GM12878 (cell line): ENCODE data around the gene ABL1. TPM values are rescaled to one million over a fixed set of nuclear protein-coding genes. Genes with fewer than 3 reads are reported as not detected.

ENCODE experiments used
- ATAC-seq: fragments of 200-7000 bp; cut with Tn5 transposase; 3 replicates; pipeline ENCODE4 v1.9.1; 2020; ENCODE audit warnings: mild to moderate bottlenecking, moderate library complexity
- BruUV-seq: library from RNA; stranded (reverse); fragments of 400-500 nt; replicated peaks from 2 replicates; lab custom pipeline; 2021; lab: Mats Ljungman, UMichigan
- CTCF ChIA-PET: fragments of 300-600 bp; sonication (Branson Sonifier 250); formaldehyde crosslinking; extraction: SDS; loops from one replicate; lab custom pipeline; 2021; ENCODE audit warnings: inconsistent platforms; lab: Yijun Ruan, JAX
- POLR2A ChIA-PET: fragments of 350-600 bp; formaldehyde crosslinking; extraction: SDS; loops from one replicate; lab custom pipeline; 2021; ENCODE audit warnings: inconsistent platforms; lab: Charles Lee
- RAD21 ChIA-PET: fragments of 300-600 bp; sonication (Branson Sonifier 250); formaldehyde crosslinking; loops from one replicate; lab custom pipeline; 2023; ENCODE audit warnings: antibody characterized with exemption; ENCODE audit not compliant: unreplicated experiment; lab: Charles Lee
- SMC1A ChIA-PET: fragments of 300-600 bp; sonication (Branson Sonifier 250); formaldehyde crosslinking; loops from one replicate; lab custom pipeline; 2023; ENCODE audit not compliant: unreplicated experiment, uncharacterized antibody; lab: Charles Lee
- DNase-seq: peaks from one replicate; pipeline ENCODE4 v3.0.0-alpha.2; 2011; ENCODE audit warnings: low read depth, low spot score
- FAIRE-seq: peaks from 3 replicates; lab custom pipeline; 2011; peaks lifted over from hg19 to GRCh38; lab: Jason Lieb, UNC
- H2AFZ ChIP-seq: 2 replicates; pipeline ENCODE4 v1.6.0; 2011; ENCODE audit warnings: low read depth, low read length, control low read depth; ENCODE audit not compliant: control insufficient read depth
- H3K27ac ChIP-seq: 2 replicates; pipeline ENCODE4 v1.5.1; 2011; ENCODE audit warnings: control low read depth; ENCODE audit not compliant: control insufficient read depth, insufficient read depth
- H3K27me3 ChIP-seq, 2 experiments: replicated peaks in 1 of 2; 2 replicates each; pipeline versions ENCODE4 v1.6.0 to v1.6.1; 2011; ENCODE audit warnings: low read length in 1 of 2; ENCODE audit not compliant: control insufficient read depth in 2 of 2, insufficient read depth in 2 of 2
- H3K36me3 ChIP-seq, 2 experiments: 2 replicates each; pipeline ENCODE4 v1.5.1; 2011; ENCODE audit warnings: low read length in 1 of 2; ENCODE audit not compliant: control insufficient read depth in 2 of 2, insufficient read depth in 2 of 2
- H3K4me1 ChIP-seq: 2 replicates; pipeline ENCODE4 v1.6.1; 2011; ENCODE audit warnings: mild to moderate bottlenecking, low read length, moderate library complexity, mixed read lengths; ENCODE audit not compliant: control insufficient read depth, insufficient read depth
- H3K4me2 ChIP-seq: 2 replicates; pipeline ENCODE4 v1.6.0; 2011; ENCODE audit warnings: control low read depth; ENCODE audit not compliant: control insufficient read depth, insufficient read depth
- H3K4me3 ChIP-seq: fragments of 200-600 bp; sonication (generic); 2 replicates; pipeline ENCODE4 v1.5.1; 2016
- H3K79me2 ChIP-seq: 2 replicates; pipeline ENCODE4 v1.6.0; 2011; ENCODE audit warnings: low read length; ENCODE audit not compliant: control insufficient read depth, insufficient read depth
- H3K9ac ChIP-seq: 2 replicates; pipeline ENCODE4 v1.8.0; 2011; ENCODE audit warnings: low read length, control low read depth, mixed read lengths; ENCODE audit not compliant: control insufficient read depth, insufficient read depth
- H3K9me3 ChIP-seq: replicated peaks from 3 replicates; pipeline ENCODE4 v1.5.1; 2011; ENCODE audit warnings: mild to moderate bottlenecking, low read length; ENCODE audit not compliant: control insufficient read depth, insufficient read depth
- H4K20me1 ChIP-seq: 2 replicates; pipeline ENCODE4 v1.6.0; 2011; ENCODE audit not compliant: control insufficient read depth, insufficient read depth
- BRCA1 ChIP-seq: IDR thresholded peaks from 2 replicates; pipeline ENCODE4 v1.6.1; 2011; ENCODE audit warnings: low read depth, low read length, improper control_type of control experiment
- CHD2 ChIP-seq: IDR thresholded peaks from 2 replicates; pipeline ENCODE4 v1.6.1; 2011; ENCODE audit warnings: low read depth, low read length, improper control_type of control experiment, borderline replicate concordance
- EP300 ChIP-seq, 2 experiments: fragments of 150-350 bp in 1 of 2; IDR thresholded peaks; 2 replicates each; pipeline ENCODE4 v1.6.1; 2011 to 2012; ENCODE audit warnings: low read depth in 2 of 2, low read length in 2 of 2, borderline replicate concordance in 1 of 2, improper control_type of control experiment in 1 of 2, inconsistent platforms in 1 of 2; ENCODE audit not compliant: control insufficient read depth in 1 of 2
- MLLT1 ChIP-seq: fragments of 450-650 bp; IDR thresholded peaks from 2 replicates; pipeline ENCODE4 v1.6.1; 2016; ENCODE audit warnings: mild to moderate bottlenecking
- MTA3 ChIP-seq: IDR thresholded peaks from 2 replicates; pipeline ENCODE4 v1.6.1; 2012; ENCODE audit warnings: low read length, inconsistent platforms, borderline replicate concordance
- MXI1 ChIP-seq: fragments of 150-350 bp; IDR thresholded peaks from 2 replicates; pipeline ENCODE4 v1.6.1; 2011; ENCODE audit warnings: low read depth, mild to moderate bottlenecking, inconsistent platforms, low read length, improper control_type of control experiment
- NBN ChIP-seq: fragments of 450-650 bp; IDR thresholded peaks from 2 replicates; pipeline ENCODE4 v1.6.1; 2016
- NKRF ChIP-seq: fragments of 450-650 bp; conservative IDR thresholded peaks from 2 replicates; pipeline ENCODE4 v1.6.1; 2017; ENCODE audit warnings: mild to moderate bottlenecking, moderate library complexity
- NR2C1 ChIP-seq: fragments of 450-650 bp; IDR thresholded peaks from 2 replicates; pipeline ENCODE4 v1.6.1; 2017; ENCODE audit warnings: antibody characterized with exemption, mild to moderate bottlenecking, moderate library complexity
- NR2F1 ChIP-seq: fragments of 450-650 bp; conservative IDR thresholded peaks from 2 replicates; pipeline ENCODE4 v1.6.1; 2017; ENCODE audit warnings: mild to moderate bottlenecking
- PAX8 ChIP-seq: fragments of 450-650 bp; IDR thresholded peaks from 2 replicates; pipeline ENCODE4 v1.6.1; 2017; ENCODE audit warnings: mild to moderate bottlenecking, moderate library complexity
- POLR2AphosphoS2 ChIP-seq: IDR thresholded peaks from 2 replicates; pipeline ENCODE4 v1.6.1; 2011; ENCODE audit warnings: low read depth, mild to moderate bottlenecking, low read length, improper control_type of control experiment, moderate library complexity
- SKIL ChIP-seq: fragments of 450-650 bp; IDR thresholded peaks from 2 replicates; pipeline ENCODE4 v1.6.1; 2017; ENCODE audit warnings: mild to moderate bottlenecking, low read depth, inconsistent platforms; ENCODE audit not compliant: poor library complexity, severe bottlenecking
- SPI1 ChIP-seq: IDR thresholded peaks from 2 replicates; pipeline ENCODE4 v1.6.1; 2011; ENCODE audit warnings: low read depth, mild to moderate bottlenecking, low read length, moderate library complexity, borderline replicate concordance; ENCODE audit not compliant: insufficient read depth
- SREBF1 ChIP-seq: IDR thresholded peaks from 2 replicates; pipeline ENCODE4 v1.6.1; 2012; ENCODE audit warnings: mild to moderate bottlenecking, low read length
- USF2 ChIP-seq: IDR thresholded peaks from 2 replicates; pipeline ENCODE4 v1.6.1; 2011; ENCODE audit warnings: low read depth, low read length, improper control_type of control experiment, borderline replicate concordance
- ZBED1 ChIP-seq: IDR thresholded peaks from 2 replicates; pipeline ENCODE4 v1.6.1; 2016; ENCODE audit warnings: borderline replicate concordance
- WGBS: methylation state at CpG from one replicate; pipeline ENCODE4 v1.1.6; 2016; ENCODE audit warnings: low lambda C conversion rate; ENCODE audit not compliant: insufficient replicate concordance, insufficient coverage; ENCODE audit errors: missing lambda C conversion rate; 5-methylcytosine and 5-hydroxymethylcytosine counted together
- in situ Hi-C: fragments of 300-500 bp; cut with MboI; formaldehyde crosslinking; loops from 9 replicates; pipeline ENCODE4 v1.14.3; 2018; ENCODE audit warnings: mixed read lengths
- intact Hi-C: fragments of 100-400 bp; cut with micrococcal nuclease; formaldehyde crosslinking; loops from one replicate; pipeline ENCODE4 v1.14.2; 2022; ENCODE audit not compliant: unreplicated experiment
- polyA plus RNA-seq, 11 experiments: library from polyadenylated mRNA; depleted of rRNA in 4 of 11; unstranded in 6 of 11; stranded (reverse) in 5 of 11; fragments of >200 nt; fragmentation: Nextera tagmentation in 4 of 11; fragmentation: Illumina TruSeq in 1 of 11; extraction: Ambion mirVana in 4 of 11; extraction: Trizol in 1 of 11; gene quantifications; 1 replicate in 1 of 11; 2 replicates in 10 of 11; pipeline versions ENCODE4 v1.2.1 to v1.2.3, GENCODE V29; 2011 to 2016; ENCODE audit warnings: inconsistent platforms in 2 of 11, missing spikeins in 2 of 11, low read depth in 1 of 11
- total RNA-seq, 4 experiments: library from RNA; depleted of rRNA in 3 of 4; stranded (reverse); fragments of >200 nt in 3 of 4; fragmentation: Illumina TruSeq in 1 of 4; extraction: Trizol in 1 of 4; gene quantifications; 2 replicates each; pipeline versions ENCODE4 v1.2.1 to v1.2.3, GENCODE V29; 2013 to 2021

ABL1 gene
- total and polyA plus RNA-seq, 10 of the 15 experiments (the other 5 are each of a cell fraction or from before 2014, with no cell fraction given), result 0.79 to 51.5 (median 16.3) TPM

GRCh38 chr9:130854092-130854491 is 19.0 kb downstream of the ABL1 start (continued):
- TF ChIP-seq NR2F1 (no peak), NR2C1 (no peak), CHD2 (no peak), MLLT1 (no peak)

GRCh38 chr9:130854835-130855234 is 19.8 kb downstream of the ABL1 start:
- POLR2A ChIA-PET, result no interaction called here
- no peak overlapping the region for H2AFZ ChIP-seq
- H4K20me1 ChIP-seq, result no peaks in the 10 kb centered on the region
- H3K4me1 ChIP-seq, result no peaks in the 10 kb centered on the region
- RAD21 ChIA-PET, result interaction anchor here (1.5 kb wide), 1 partner anchor 148 kb away, joined by 3 read pairs; no protein-coding TSS in a partner anchor
- H3K4me3 ChIP-seq, result no peak overlapping the region
- H3K9ac ChIP-seq, result no peak overlapping the region
- H3K4me2 ChIP-seq, result no peak overlapping the region
- DNase-seq (no peak), FAIRE-seq (no peak), ATAC-seq (no peak)
- intact Hi-C loops, result no loop called here
- H3K36me3 ChIP-seq, result peaks cover 11 to 13% of the 10 kb centered on the region in 2 experiments
- H3K27me3 ChIP-seq, result no peaks in the 10 kb centered on the region
- in situ Hi-C loops, result no loop called here
- BruUV-seq, result no TSS peak
- CTCF ChIA-PET, result interaction anchor here (0.9 to 1.3 kb wide), 5 partner anchors 11 to 153 kb away, joined by 3 read pairs; no protein-coding TSS in a partner anchor
- WGBS, result 97% methylated on average over 9 of the region's 9 CpGs
- H3K27ac ChIP-seq, result no peak overlapping the region
- no peaks in the 10 kb centered on the region for H3K9me3 ChIP-seq
- SMC1A ChIA-PET, result interaction anchor here (1.0 to 1.3 kb wide), 2 partner anchors 28 to 84 kb away, joined by 3 read pairs; no protein-coding TSS in a partner anchor
- H3K79me2 ChIP-seq, result no peaks in the 10 kb centered on the region; the same call in none of the 2 replicates
- no peak for TF ChIP-seq MTA3
- TF ChIP-seq NKRF, result no peak
- no peak for TF ChIP-seq SPI1
- TF ChIP-seq SREBF1, result no peak
- TF ChIP-seq SKIL, result no peak
- no peak for TF ChIP-seq EP300 (IDR thresholded peaks at IDR 0.05; ENCODE audit: borderline replicate concordance in 1 of 2, control insufficient read depth in 1 of 2, low read depth in 2 of 2, low read length in 2 of 2)
- TF ChIP-seq USF2, result no peak
- no peak for TF ChIP-seq NBN
- TF ChIP-seq ZBED1, result no peak
- TF ChIP-seq MXI1, result no peak
- no peak for TF ChIP-seq BRCA1
- TF ChIP-seq POLR2AphosphoS2, result no peak
- no peak for TF ChIP-seq PAX8
